Stomach smooth muscle (tissue), 2 donors: Measurements from ENCODE around the gene C15orf39.

ENCODE experiments used
- H3K27ac ChIP-seq: one replicate; pipeline ENCODE4 v1.7.0; 2013; ENCODE audit warnings: mild to moderate bottlenecking, low read length, inconsistent platforms
- H3K27me3 ChIP-seq, 2 donors: one replicate each; pipeline ENCODE4 v1.7.0; 2013; ENCODE audit warnings: low read length in 2 of 2; ENCODE audit not compliant: insufficient read depth in 2 of 2, control insufficient read depth in 1 of 2
- H3K36me3 ChIP-seq, 2 donors: one replicate each; pipeline ENCODE4 v1.7.0; 2013; ENCODE audit warnings: low read length in 2 of 2; ENCODE audit not compliant: control insufficient read depth in 2 of 2, insufficient read depth in 2 of 2
- H3K4me1 ChIP-seq: one replicate; pipeline ENCODE4 v1.7.0; 2013; ENCODE audit warnings: low read length; ENCODE audit not compliant: control insufficient read depth, insufficient read depth
- H3K4me3 ChIP-seq, 2 donors: one replicate each; pipeline ENCODE4 v1.7.0; 2013; ENCODE audit warnings: low read length in 2 of 2
- H3K9ac ChIP-seq, 2 donors: one replicate each; pipeline ENCODE4 v1.7.0; 2013; ENCODE audit warnings: low read length in 2 of 2, mild to moderate bottlenecking in 1 of 2
- H3K9me3 ChIP-seq, 2 donors: one replicate each; pipeline ENCODE4 v1.7.0; 2013; ENCODE audit warnings: low read length in 2 of 2; ENCODE audit not compliant: control insufficient read depth in 2 of 2
- donor health status: healthy.
- donor health status: Pancreatic carcinoma.

Gene C15orf39

DNA sequence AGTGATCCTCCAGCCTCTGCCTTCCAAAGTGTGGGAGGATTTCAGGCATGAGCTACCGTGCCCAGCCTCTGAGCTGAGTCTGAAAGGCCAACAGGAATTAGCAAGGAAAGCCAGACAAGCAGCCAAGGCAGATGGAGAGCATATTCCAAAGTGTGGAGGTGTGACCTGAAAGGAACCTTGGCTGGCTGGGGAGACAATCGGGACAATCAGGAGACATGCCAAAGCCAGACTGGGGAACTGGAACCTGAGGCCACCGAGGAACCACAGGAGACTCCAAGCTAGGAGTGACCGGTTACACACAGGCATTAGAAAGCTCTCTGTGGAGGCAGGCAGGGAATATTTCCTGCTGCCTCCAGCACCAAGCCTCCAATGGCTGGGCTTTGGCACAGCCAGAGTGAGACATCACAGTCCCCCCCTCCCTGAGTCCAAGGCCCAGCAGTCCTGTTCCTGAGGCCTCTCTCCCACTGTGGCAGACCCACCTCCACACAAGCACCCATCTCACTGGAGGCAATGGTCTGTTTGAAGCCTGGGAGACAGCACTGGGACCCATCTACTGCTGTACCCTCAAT, 4.5 kb upstream of the C15orf39 start:
- H3K9me3 ChIP-seq: no peaks in the 10 kb centered on the region
- peaks cover 0 to 2% of the 10 kb centered on the region in 2 donors for H3K27me3 ChIP-seq
- H3K36me3 ChIP-seq: no peaks in the 10 kb centered on the region
- no peak overlapping the region for H3K4me3 ChIP-seq
- H3K4me1 ChIP-seq: peaks cover 30% of the 10 kb centered on the region
- H3K27ac ChIP-seq: peak overlapping the region; percentile 2
- no peak overlapping the region for H3K9ac ChIP-seq

DNA sequence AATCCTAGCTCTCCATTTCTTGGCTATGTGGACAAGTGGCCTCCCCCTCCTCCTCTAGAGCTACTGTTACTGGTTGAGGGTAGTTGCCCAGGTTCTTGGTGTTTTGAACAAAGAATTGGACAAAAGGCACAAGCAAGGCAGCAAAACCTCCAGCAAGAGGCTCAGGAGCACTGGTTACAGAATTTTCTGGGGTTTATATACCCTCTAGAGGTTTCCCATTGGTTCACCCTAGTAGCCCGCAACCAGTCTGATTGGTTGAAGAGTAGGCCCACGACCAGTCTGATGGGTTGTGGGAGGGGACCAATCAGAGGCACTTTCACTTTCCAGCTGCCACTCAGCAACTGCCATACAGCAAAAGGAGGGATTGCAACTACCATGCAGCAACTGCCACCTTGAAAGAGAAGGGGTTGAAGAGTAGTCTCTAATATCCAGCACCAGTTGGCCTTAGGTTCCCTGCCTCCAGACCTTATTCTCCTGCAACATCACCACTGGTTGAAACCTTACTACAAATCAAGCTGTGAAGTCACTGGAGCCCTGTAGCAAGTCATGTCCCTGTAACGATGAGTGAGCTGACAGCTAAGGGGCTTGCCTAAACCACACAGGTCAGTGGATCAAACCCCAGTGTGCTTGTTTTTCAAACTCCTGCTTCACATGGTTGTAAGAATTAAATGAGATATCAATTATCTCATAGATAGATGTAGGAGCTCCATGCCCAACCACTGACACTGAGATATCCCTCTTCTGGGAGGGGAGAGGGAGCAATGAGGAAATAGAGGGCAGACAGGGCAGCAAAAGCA, 2.9 kb upstream of the C15orf39 start:
- Histone ChIP-seq H3K9ac (no peak overlapping the region), H3K36me3 (no peaks in the 10 kb centered on the region), H3K9me3 (no peaks in the 10 kb centered on the region), H3K4me3 (no peak overlapping the region), H3K4me1 (peaks cover 46% of the 10 kb centered on the region), H3K27ac (no peak overlapping the region), H3K27me3 (no peaks in the 10 kb centered on the region)

DNA sequence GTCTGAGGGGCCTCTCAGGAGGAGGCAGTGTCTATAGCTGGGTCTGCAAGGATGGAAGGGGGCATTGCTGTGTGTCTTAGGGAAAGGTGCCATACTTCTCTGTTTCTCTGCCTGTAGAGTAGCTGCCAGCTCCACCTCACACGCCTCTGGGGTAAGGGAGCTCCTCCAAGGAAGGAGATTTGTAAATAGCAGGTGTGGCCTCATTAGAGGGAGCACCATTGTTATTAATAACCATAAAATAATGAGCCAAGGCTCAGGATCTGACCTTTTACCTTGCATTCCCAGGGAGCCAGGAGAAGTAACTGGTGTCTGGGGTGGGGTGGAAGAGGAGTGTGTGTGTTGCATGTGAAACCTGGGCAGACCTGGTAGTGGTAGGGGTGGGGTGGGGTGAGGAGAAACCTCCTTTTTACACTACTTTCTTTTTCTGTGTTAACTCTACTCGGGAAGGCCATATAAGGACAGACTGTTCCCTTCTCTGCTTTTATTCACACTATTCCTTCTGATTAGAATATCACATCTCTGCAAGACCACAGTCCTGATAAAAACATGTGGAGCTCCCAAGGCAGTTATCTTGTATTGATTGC, 2.2 kb upstream of the C15orf39 start:
- no peaks in the 10 kb centered on the region for H3K36me3 ChIP-seq
- no peaks in the 10 kb centered on the region for H3K27me3 ChIP-seq
- no peaks in the 10 kb centered on the region for H3K9me3 ChIP-seq
- peaks cover 53% of the 10 kb centered on the region for H3K4me1 ChIP-seq
- H3K27ac ChIP-seq: no peak overlapping the region
- no peak overlapping the region for H3K9ac ChIP-seq
- H3K4me3 ChIP-seq: no peak overlapping the region

DNA sequence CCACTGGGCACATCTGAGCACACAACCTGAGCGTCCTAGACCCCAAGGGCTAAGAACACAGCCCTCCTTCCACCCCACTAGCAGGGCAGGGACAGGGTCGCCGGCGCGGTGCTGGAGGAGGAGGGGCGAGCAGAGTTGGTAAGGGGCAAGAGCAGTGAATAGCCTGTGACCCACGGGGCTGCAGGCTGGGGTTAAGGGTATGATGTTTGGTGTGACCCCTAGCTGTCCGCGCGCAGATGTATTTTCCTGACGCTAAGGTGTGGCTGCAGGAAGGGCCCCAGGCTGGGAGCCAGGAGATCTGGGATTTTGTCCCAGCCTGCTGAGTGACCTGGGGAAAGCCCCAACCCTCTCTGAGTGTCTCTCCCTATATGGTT, 1.3 kb upstream of the C15orf39 start:
- Histone ChIP-seq H3K9me3 (no peaks in the 10 kb centered on the region), H3K4me3 (no peak overlapping the region), H3K27ac (no peak overlapping the region), H3K4me1 (peaks cover 56% of the 10 kb centered on the region), H3K9ac (no peak overlapping the region), H3K36me3 (no peaks in the 10 kb centered on the region), H3K27me3 (no peaks in the 10 kb centered on the region)

DNA sequence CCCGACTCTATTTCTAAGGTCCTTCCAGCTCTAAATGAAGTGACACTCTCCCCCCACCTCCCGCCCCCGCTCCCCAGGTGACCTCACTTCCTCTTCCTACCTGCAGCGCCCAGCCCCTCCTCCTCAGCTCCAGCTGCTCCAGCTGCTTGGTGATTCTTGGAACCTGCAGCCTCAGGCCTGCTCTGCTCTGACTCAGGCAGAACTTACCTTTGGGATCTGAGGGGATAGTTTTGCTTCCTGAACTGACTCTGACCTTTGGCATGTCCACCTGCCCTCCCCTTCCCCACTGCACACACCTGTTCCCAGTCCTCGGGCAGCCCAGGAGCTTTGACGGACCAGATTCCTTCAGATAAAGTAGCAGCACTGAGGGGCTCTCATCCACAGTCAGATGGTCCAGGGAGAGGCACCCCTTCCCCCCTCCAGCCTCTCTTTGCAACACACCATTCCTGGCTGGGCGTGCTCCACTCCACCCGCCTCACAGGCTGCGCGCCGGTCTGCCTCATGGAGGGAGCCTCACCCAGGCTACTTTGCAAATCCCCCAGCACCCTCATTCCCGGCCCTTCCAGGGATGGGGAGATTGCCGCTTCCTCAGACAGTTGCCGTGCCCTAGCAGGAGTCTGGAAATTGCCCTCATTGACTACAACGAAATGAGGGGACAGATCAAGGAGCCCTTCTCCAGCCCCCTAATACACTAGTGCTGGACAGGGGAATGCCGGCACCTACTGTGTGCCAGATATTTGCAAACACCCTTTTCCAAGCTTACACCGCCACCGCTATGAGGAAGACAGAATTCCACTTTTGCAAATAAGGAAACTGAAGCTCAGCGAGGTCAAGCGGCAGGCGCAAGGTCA, 692 bp upstream of the C15orf39 start:
- Histone ChIP-seq H3K4me3 (peak overlapping the region; percentile 65 to 90), H3K27me3 (no peaks in the 10 kb centered on the region), H3K36me3 (peaks cover 0 to 1% of the 10 kb centered on the region in 2 donors), H3K9ac (peak overlapping the region in 1 of 2 donors; percentile 68), H3K4me1 (peaks cover 50% of the 10 kb centered on the region), H3K9me3 (no peaks in the 10 kb centered on the region), H3K27ac (peak overlapping the region; percentile 67)

DNA sequence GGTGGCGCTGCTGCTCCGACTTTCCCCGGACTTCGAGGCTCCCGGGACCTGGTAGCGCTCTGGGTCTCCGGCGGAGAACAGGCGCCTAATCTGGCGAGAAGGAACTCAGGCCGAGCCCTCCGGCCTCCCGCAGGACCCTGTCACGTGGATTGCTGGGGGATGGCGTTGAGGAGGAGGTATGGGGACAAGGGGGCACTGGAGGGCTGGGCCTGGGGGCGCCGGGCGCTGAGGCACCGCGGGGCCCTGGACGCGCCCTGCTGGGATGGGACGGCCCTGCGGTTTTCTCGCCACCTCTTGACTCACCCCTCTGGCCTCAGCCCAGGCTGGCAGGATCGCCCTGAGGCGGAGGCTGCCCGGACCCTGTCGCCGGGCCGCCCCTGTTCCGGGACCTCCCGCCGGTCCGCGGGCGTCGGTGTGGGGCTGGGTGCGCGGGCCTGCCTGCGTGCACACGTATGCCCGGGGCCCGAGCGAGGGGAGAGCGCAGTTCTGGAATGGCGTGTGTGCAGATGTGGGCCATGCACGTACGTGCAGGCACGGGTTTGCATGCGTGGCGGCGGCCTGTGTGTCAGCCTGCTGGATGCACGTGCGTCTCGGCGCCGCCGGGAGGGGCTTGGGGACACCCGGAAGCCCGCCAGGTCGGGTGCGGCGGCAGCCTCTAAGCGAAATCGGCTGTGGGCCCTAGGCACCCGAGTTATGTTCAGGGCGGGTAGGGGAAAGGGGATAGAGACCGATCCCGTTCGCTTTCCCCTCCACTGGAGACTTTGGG, 752 bp downstream of the C15orf39 start:
- H3K27me3 ChIP-seq: no peaks in the 10 kb centered on the region
- peak overlapping the region; percentile 78 to 87 for H3K9ac ChIP-seq
- H3K9me3 ChIP-seq: no peaks in the 10 kb centered on the region
- peaks cover 0 to 2% of the 10 kb centered on the region in 2 donors for H3K36me3 ChIP-seq
- H3K27ac ChIP-seq: peak overlapping the region; percentile 71
- peak overlapping the region; percentile 74 to 90 for H3K4me3 ChIP-seq
- peaks cover 45% of the 10 kb centered on the region for H3K4me1 ChIP-seq

DNA sequence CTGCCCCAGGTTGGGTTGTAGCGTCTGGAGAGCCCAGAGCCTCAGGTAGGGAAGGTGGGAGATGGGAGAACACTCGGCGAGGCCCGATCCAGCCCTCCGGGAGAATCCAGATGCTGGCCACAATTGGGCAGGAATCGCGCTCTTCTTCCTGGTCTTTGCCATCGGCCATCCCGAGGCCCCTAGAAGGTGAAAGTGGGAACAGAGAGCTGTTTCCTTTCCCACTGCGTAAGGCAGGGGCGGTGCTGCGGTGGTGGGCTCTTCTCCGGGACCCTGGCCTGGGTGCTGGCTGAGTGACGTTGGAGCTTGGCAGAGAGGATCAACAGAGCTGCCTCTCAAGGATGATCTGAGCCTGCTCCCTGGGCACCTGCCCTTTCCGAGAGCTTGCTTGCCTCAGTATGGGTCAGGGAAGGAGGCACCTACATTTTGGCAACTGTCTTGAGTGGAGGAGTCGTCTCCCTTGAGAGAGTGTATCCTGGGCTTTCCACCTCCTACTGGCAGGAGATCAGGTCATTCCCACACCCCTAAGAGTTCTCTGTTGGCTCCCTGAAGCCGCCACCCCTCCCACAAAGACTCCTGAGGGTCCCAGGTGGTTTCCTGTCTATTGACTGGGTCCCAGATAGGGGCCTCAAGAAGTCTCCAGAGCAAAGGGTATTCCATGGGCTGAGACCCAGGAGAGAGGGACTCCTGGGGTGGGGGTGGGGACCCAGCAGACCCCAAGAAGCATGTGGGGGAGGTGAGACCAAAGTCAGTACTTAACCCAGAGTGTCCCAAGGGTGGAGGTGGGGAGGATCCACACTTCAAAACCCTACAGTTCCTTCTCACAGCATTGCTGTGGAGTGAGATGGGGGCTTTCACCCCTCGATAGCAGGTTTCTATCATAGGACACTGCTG, 1.6 kb downstream of the C15orf39 start:
- Histone ChIP-seq H3K4me1 (peaks cover 45% of the 10 kb centered on the region), H3K4me3 (peak overlapping the region; percentile 74 to 90), H3K9me3 (no peaks in the 10 kb centered on the region), H3K36me3 (peaks cover 0 to 9% of the 10 kb centered on the region in 2 donors), H3K27ac (peak overlapping the region; percentile 71), H3K9ac (peak overlapping the region; percentile 78 to 87), H3K27me3 (no peaks in the 10 kb centered on the region)

DNA sequence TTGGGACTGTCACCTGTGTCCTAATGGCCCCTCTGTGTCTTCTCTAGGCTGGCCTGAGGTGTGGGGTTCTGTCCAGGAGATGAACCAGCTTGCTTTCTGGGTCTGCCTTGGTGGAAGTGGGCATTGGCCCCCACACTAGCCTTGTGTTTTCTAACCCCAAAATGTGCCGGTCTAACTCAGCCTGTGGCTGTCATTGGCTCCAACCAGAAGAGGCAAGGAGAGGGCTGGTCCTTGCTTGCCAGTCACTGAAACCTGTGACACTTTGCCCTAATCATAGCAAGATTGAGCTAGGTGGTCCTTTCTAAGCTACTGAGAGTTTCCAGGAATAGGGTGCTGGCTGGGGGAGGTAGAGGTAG, 2.2 kb downstream of the C15orf39 start:
- H3K9ac ChIP-seq: peak overlapping the region; percentile 78 to 87
- H3K4me3 ChIP-seq: peak overlapping the region in 1 of 2 donors; percentile 90

DNA sequence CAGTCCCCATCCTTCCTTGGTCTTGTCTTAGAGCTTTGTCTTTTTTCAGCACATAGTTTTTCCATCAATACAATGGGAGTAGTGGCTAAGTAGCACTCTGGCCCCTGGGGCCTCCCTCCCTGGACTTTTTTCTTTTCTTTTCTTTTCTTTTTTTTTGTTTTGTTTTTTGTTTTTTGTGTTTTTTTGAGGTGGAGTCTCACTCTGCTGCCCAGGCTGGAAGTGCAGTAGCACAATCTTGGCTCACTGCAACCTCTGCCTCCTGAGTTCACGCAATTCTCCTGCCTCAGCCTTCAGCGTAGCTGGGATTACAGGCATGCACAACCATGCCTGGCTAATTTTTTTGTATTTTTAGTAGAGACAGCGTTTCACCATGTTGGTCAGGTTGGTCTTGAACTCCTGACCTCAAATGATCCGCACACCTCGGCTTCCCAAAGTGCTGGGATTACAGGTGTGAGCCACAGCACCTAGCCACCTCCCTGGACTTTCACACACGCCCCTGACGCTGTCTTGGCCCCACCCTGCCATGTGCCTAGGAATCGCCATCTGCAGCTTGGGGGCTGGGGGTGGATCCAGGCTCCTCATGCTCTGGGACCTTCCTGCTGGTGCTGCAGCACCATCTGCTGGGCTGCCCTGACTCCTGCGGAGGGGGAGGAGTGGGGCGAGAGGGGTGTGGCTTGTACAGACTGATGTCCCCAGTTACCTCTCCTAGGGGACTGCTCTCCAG, 2.8 kb downstream of the C15orf39 start:
- no peak overlapping the region for H3K4me3 ChIP-seq
- H3K9ac ChIP-seq: peak overlapping the region in 1 of 2 donors; percentile 78
- peak overlapping the region; percentile 71 for H3K27ac ChIP-seq
- H3K4me1 ChIP-seq: peaks cover 47% of the 10 kb centered on the region
- no peaks in the 10 kb centered on the region for H3K9me3 ChIP-seq
- H3K36me3 ChIP-seq: peaks cover 0 to 20% of the 10 kb centered on the region in 2 donors
- no peaks in the 10 kb centered on the region for H3K27me3 ChIP-seq

More for the DNA sequence above, 2.2 kb downstream of the C15orf39 start:
- Histone ChIP-seq H3K27ac (peak overlapping the region; percentile 71), H3K36me3 (peaks cover 0 to 14% of the 10 kb centered on the region in 2 donors), H3K27me3 (no peaks in the 10 kb centered on the region), H3K4me1 (peaks cover 45% of the 10 kb centered on the region), H3K9me3 (no peaks in the 10 kb centered on the region)
